PC-9 (cell line): ENCODE measurements around the gene AGBL4. TPM values are rescaled to one million over a fixed set of nuclear protein-coding genes. Genes with fewer than 3 reads are reported as not detected.
A peak's percentile ranks its signal among the peaks of the same experiment; 100 is the strongest.

Source experiments
- BruUV-seq: library from RNA; stranded (reverse); fragments of 400-500 nt; replicated peaks from 2 replicates; lab custom pipeline; 2021; lab: Mats Ljungman, UMichigan
- CTCF ChIA-PET: fragments of 300-600 bp; sonication (Branson Sonifier 250); formaldehyde crosslinking; loops from one replicate; lab custom pipeline; 2022; ENCODE audit warnings: antibody characterized with exemption; lab: Charles Lee
- POLR2A ChIA-PET: fragments of 300-600 bp; sonication (Branson Sonifier 250); formaldehyde crosslinking; loops from one replicate; lab custom pipeline; 2022; ENCODE audit warnings: antibody characterized with exemption; ENCODE audit not compliant: unreplicated experiment; lab: Charles Lee
- DNase-seq, 2 experiments: peaks; one replicate each; pipeline versions ENCODE4 v3.0.0 to v3.0.0-alpha.2; 2015 to 2022; ENCODE audit warnings: mixed read lengths in 1 of 2
- H2AFZ ChIP-seq: fragments of 200-600 bp; sonication (generic); 2 replicates; pipeline ENCODE4 v1.8.1; 2017; ENCODE audit warnings: antibody characterized with exemption
- H3F3A ChIP-seq: fragments of 200-600 bp; sonication (generic); 2 replicates; pipeline ENCODE4 v1.8.1; 2017; ENCODE audit warnings: antibody characterized with exemption, mild to moderate bottlenecking, low read depth; ENCODE audit not compliant: insufficient read depth
- H3K27ac ChIP-seq: fragments of 200-600 bp; sonication (generic); 2 replicates; pipeline ENCODE4 v1.6.1; 2016; ENCODE audit warnings: mixed run types
- H3K27me3 ChIP-seq: fragments of 200-600 bp; sonication (generic); 2 replicates; pipeline ENCODE4 v1.6.1; 2016; ENCODE audit warnings: low read depth, mixed run types; ENCODE audit not compliant: insufficient read depth
- H3K36me3 ChIP-seq: fragments of 200-600 bp; sonication (generic); 2 replicates; pipeline ENCODE4 v1.6.1; 2016; ENCODE audit warnings: low read depth, mixed run types
- H3K4me1 ChIP-seq: fragments of 200-600 bp; sonication (generic); replicated peaks from 2 replicates; pipeline ENCODE4 v1.6.1; 2016; ENCODE audit warnings: mixed run types; ENCODE audit not compliant: insufficient read depth
- H3K4me2 ChIP-seq: fragments of 200-600 bp; sonication (generic); 2 replicates; pipeline ENCODE4 v1.6.1; 2017; ENCODE audit warnings: mixed run types
- H3K4me3 ChIP-seq: fragments of 200-600 bp; sonication (generic); 2 replicates; pipeline ENCODE4 v1.6.1; 2016; ENCODE audit warnings: mixed run types
- H3K79me2 ChIP-seq: fragments of 200-600 bp; sonication (generic); 2 replicates; pipeline ENCODE4 v1.6.1; 2017; ENCODE audit warnings: low read depth, mixed run types
- H3K9me2 ChIP-seq: fragments of 200-600 bp; sonication (generic); 2 replicates; pipeline ENCODE4 v1.8.1; 2017; ENCODE audit warnings: mild to moderate bottlenecking; ENCODE audit not compliant: insufficient read depth
- H3K9me3 ChIP-seq: fragments of 200-600 bp; sonication (generic); 2 replicates; pipeline ENCODE4 v1.8.1; 2016; ENCODE audit warnings: low read depth; ENCODE audit not compliant: insufficient read depth
- H4K20me1 ChIP-seq: fragments of 200-600 bp; sonication (generic); 2 replicates; pipeline ENCODE4 v1.8.1; 2017; ENCODE audit not compliant: insufficient read depth
- EZH2 ChIP-seq: fragments of 200-600 bp; sonication (generic); IDR thresholded peaks from 2 replicates; pipeline ENCODE4 v1.8.0; 2017; ENCODE audit warnings: antibody characterized with exemption, low read depth
- intact Hi-C: fragments of 100-400 bp; cut with micrococcal nuclease; formaldehyde crosslinking; loops from one replicate; pipeline ENCODE4 v1.10.0; 2022; ENCODE audit not compliant: unreplicated experiment
- total RNA-seq: library from RNA; stranded (reverse); gene quantifications from 2 replicates; pipeline ENCODE4 v1.2.3, GENCODE V29; 2021
- TF ChIP-seq, protein P1 (sequence below): fragments of 200-600 bp; sonication (generic); conservative IDR thresholded peaks from 2 replicates; pipeline ENCODE4 v1.6.1; 2017; ENCODE audit warnings: mixed run types, antibody characterized with exemption, mild to moderate bottlenecking, moderate library complexity

AGBL4 gene
- total RNA-seq, 1 experiment from 2014 or later = not detected

DNA sequence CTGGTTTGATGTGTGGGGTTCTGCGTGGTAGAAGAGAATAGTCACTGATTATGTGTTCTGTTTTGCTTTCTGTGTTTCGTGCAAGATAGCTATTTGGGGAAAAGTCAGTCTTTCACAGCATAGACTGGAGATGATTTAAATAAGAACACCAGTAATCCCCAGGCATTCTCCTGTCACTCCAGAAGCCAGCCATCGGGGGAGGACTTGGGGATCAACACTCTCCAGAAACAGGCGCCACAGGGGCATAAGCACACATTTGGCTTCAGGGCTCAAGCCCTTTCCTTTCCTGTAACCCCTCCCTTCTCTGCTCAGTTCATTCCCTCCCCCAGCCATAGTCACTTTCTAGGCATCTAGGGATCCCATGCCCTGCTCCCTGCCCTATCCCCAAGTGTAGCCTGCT lies 1149.8 kb downstream of the AGBL4 start:
- H3K9me3 ChIP-seq = no peaks in the 10 kb centered on the region
- H3K4me3 ChIP-seq = no peak overlapping the region
- TF ChIP-seq, protein P1, sequence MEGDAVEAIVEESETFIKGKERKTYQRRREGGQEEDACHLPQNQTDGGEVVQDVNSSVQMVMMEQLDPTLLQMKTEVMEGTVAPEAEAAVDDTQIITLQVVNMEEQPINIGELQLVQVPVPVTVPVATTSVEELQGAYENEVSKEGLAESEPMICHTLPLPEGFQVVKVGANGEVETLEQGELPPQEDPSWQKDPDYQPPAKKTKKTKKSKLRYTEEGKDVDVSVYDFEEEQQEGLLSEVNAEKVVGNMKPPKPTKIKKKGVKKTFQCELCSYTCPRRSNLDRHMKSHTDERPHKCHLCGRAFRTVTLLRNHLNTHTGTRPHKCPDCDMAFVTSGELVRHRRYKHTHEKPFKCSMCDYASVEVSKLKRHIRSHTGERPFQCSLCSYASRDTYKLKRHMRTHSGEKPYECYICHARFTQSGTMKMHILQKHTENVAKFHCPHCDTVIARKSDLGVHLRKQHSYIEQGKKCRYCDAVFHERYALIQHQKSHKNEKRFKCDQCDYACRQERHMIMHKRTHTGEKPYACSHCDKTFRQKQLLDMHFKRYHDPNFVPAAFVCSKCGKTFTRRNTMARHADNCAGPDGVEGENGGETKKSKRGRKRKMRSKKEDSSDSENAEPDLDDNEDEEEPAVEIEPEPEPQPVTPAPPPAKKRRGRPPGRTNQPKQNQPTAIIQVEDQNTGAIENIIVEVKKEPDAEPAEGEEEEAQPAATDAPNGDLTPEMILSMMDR = no peak
- no peak for TF ChIP-seq EZH2
- H3K36me3 ChIP-seq = no peaks in the 10 kb centered on the region
- peaks cover 12% of the 10 kb centered on the region for H3K4me1 ChIP-seq
- H3K9me2 ChIP-seq = no peaks in the 10 kb centered on the region
- BruUV-seq = no TSS peak
- DNase-seq = no peak
- intact Hi-C loops = no loop called here
- no peak overlapping the region for H3K4me2 ChIP-seq
- CTCF ChIA-PET = no interaction called here
- no peaks in the 10 kb centered on the region for H3K27me3 ChIP-seq
- no peak overlapping the region for H3K27ac ChIP-seq
- H3F3A ChIP-seq = peaks cover 5% of the 10 kb centered on the region; the same call in 1 of the 2 replicates
- no peaks in the 10 kb centered on the region for H3K79me2 ChIP-seq
- POLR2A ChIA-PET = no interaction called here
- H4K20me1 ChIP-seq = no peaks in the 10 kb centered on the region
- no peak overlapping the region for H2AFZ ChIP-seq

DNA sequence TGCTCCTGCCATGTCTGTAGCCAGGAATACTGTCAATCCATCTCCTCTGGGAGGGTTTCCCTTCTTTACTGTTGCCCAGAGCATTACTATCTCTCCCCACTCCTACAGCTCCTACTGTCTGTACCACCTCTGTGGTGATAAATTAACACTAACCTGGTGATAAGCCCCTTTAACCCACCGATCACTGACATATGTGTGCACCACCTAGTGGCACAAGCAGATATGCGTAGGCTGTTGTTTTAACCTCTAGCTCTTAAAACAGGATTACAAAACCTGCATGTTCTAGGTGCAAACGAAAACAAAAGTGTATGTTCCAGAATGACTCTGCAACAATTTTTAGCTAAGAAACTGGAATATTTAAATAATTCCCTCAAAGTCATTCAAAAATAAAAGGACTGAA lies 1153.2 kb downstream of the AGBL4 start:
- no peak overlapping the region for H2AFZ ChIP-seq
- no peaks in the 10 kb centered on the region for H3K27me3 ChIP-seq
- no TSS peak for BruUV-seq
- H3K9me3 ChIP-seq = no peaks in the 10 kb centered on the region
- H3K79me2 ChIP-seq = no peaks in the 10 kb centered on the region
- H3K36me3 ChIP-seq = no peaks in the 10 kb centered on the region
- TF ChIP-seq, protein P1 = peak; percentile 62
- TF ChIP-seq EZH2 = no peak
- H3K4me1 ChIP-seq = no peaks in the 10 kb centered on the region
- DNase-seq = no peak
- CTCF ChIA-PET = no interaction called here
- intact Hi-C loops = no loop called here
- no peak overlapping the region for H3K4me3 ChIP-seq
- H3K9me2 ChIP-seq = no peaks in the 10 kb centered on the region
- POLR2A ChIA-PET = no interaction called here
- H3K4me2 ChIP-seq = no peak overlapping the region
- no peaks in the 10 kb centered on the region for H4K20me1 ChIP-seq
- no peak overlapping the region for H3K27ac ChIP-seq
- H3F3A ChIP-seq = no peaks in the 10 kb centered on the region

DNA sequence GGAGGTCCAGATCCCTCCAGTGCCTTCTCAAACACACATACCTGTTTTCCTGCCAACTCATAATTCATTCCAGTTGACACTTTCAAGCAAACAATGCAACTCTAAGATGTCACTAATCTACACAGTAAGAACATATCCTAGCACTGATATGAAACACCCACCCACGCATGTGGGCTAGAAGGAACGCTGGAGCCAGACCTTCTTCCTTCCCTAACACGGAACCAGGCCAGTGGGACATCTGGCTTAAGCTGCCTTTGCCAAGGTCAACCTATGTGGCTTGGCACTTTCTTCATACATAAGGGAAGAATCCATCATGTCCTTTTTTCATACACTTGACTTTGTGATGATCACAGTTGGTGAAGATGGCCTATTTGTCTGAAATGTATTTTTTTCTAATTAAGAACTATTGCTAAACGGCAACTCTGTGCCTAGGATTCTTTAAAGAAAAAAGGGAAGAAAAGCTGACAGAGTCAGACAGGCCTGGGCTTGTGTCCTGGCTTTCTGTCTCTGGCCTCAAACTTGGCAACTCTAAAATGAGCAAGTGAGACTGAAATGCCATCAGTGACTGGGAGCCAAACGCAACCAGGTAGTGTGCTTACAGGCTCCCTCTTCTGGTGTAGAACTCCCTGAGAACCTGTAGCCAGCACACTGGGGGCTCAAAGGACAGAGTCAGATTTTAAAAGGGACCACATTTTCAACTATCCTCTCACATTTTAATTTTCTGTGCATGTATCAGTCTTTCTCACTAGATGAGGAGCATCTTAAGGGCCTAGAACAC lies 1154.4 kb downstream of the AGBL4 start:
- no peak overlapping the region for H3K4me2 ChIP-seq

More for the DNA sequence above, 1154.4 kb downstream of the AGBL4 start:
- no peaks in the 10 kb centered on the region for H3F3A ChIP-seq
- H2AFZ ChIP-seq = no peak overlapping the region
- ChIA-PET CTCF (no interaction called here), POLR2A (no interaction called here)
- H4K20me1 ChIP-seq = no peaks in the 10 kb centered on the region
- no peaks in the 10 kb centered on the region for H3K9me2 ChIP-seq
- H3K79me2 ChIP-seq = no peaks in the 10 kb centered on the region
- H3K27me3 ChIP-seq = no peaks in the 10 kb centered on the region
- H3K4me1 ChIP-seq = no peaks in the 10 kb centered on the region
- no peak overlapping the region for H3K4me3 ChIP-seq
- DNase-seq = no peak
- no peaks in the 10 kb centered on the region for H3K36me3 ChIP-seq
- H3K27ac ChIP-seq = no peak overlapping the region
- intact Hi-C loops = no loop called here
- TF ChIP-seq, protein P1 = no peak
- no peak for TF ChIP-seq EZH2
- no TSS peak for BruUV-seq
- H3K9me3 ChIP-seq = no peaks in the 10 kb centered on the region
